Peyer's patch (tissue), 4 donors: Measurements from ENCODE around the gene TMEM94.

Experiments
- POLR2A ChIP-seq, 2 donors: fragments of 450-650 bp; IDR thresholded peaks; one replicate each; pipeline ENCODE4 v1.5.1; 2017; ENCODE audit warnings: antibody characterized with exemption in 2 of 2, mild to moderate bottlenecking in 2 of 2, moderate library complexity in 2 of 2
- TF ChIP-seq, protein P1 (sequence below), 6 experiments: fragments of 450-650 bp in 4 of 6; fragments of 200-600 bp in 2 of 6; sonication (generic) in 1 of 6; IDR thresholded peaks; one replicate each; pipeline ENCODE4 v1.5.1; 2017 to 2019; ENCODE audit warnings: antibody characterized with exemption in 6 of 6, mild to moderate bottlenecking in 3 of 6, moderate library complexity in 1 of 6

DNA sequence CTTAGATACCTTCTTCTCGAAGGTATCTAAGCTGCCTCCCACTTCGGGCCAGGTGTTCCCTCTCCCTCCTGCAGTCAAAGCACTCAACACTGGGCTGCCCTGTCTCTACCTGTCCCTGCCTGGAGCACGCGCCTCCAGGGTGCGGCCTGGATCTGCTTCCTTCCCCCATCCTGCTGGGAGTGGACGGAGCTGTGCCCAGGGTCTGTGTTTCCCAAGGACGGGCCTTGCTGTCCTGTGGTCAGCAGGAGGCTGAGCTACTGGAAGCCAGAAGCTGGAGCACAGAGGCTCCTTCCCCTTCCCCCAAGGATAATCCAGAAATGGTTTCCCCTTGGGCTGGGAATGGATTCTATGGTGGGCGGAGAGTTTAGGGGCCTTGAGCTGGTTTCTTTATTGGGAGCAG lies 85.8 kb downstream of the TMEM94 start:
- TF ChIP-seq, protein P1, sequence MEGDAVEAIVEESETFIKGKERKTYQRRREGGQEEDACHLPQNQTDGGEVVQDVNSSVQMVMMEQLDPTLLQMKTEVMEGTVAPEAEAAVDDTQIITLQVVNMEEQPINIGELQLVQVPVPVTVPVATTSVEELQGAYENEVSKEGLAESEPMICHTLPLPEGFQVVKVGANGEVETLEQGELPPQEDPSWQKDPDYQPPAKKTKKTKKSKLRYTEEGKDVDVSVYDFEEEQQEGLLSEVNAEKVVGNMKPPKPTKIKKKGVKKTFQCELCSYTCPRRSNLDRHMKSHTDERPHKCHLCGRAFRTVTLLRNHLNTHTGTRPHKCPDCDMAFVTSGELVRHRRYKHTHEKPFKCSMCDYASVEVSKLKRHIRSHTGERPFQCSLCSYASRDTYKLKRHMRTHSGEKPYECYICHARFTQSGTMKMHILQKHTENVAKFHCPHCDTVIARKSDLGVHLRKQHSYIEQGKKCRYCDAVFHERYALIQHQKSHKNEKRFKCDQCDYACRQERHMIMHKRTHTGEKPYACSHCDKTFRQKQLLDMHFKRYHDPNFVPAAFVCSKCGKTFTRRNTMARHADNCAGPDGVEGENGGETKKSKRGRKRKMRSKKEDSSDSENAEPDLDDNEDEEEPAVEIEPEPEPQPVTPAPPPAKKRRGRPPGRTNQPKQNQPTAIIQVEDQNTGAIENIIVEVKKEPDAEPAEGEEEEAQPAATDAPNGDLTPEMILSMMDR (IDR thresholded peaks at IDR 0.05): peak in 1 of 6 experiments; percentile 9
- no peak for TF ChIP-seq POLR2A (IDR thresholded peaks at IDR 0.05)
